H9 (cell line): ENCODE results near the gene LYVE1. TPM values are rescaled to one million over a fixed set of nuclear protein-coding genes. Genes with fewer than 3 reads are reported as not detected.

Experiments
- DNase-seq: peaks from one replicate; pipeline ENCODE4 v3.0.0-alpha.2; 2017
- H2AFZ ChIP-seq: one replicate; pipeline ENCODE4 v1.6.1; 2013; ENCODE audit warnings: mild to moderate bottlenecking, low read length, control low read depth, moderate library complexity
- H2AK5ac ChIP-seq: 2 replicates; pipeline ENCODE4 v1.6.1; 2013; ENCODE audit warnings: low read length, control low read depth, mixed read lengths; ENCODE audit not compliant: insufficient read length
- H2BK120ac ChIP-seq: one replicate; pipeline ENCODE4 v1.6.1; 2013; ENCODE audit warnings: low read depth, mild to moderate bottlenecking, low read length, control low read depth, inconsistent platforms; ENCODE audit not compliant: poor library complexity, severe bottlenecking
- H2BK12ac ChIP-seq: 2 replicates; pipeline ENCODE4 v1.6.1; 2013; ENCODE audit warnings: low read length, control low read depth, mixed read lengths, low read depth; ENCODE audit not compliant: insufficient read length
- H2BK15ac ChIP-seq: 2 replicates; pipeline ENCODE4 v1.6.1; 2013; ENCODE audit warnings: low read depth, low read length, control low read depth
- H2BK20ac ChIP-seq: one replicate; pipeline ENCODE4 v1.6.1; 2013; ENCODE audit warnings: low read depth, mild to moderate bottlenecking, low read length, control low read depth, inconsistent platforms; ENCODE audit not compliant: poor library complexity, severe bottlenecking
- H2BK5ac ChIP-seq: 2 replicates; pipeline ENCODE4 v1.6.1; 2013; ENCODE audit warnings: low read length, control low read depth, mixed read lengths; ENCODE audit not compliant: insufficient read length
- H3K14ac ChIP-seq: 2 replicates; pipeline ENCODE4 v1.6.1; 2013; ENCODE audit warnings: low read length, control low read depth; ENCODE audit not compliant: insufficient read depth
- H3K18ac ChIP-seq: 2 replicates; pipeline ENCODE4 v1.6.1; 2013; ENCODE audit warnings: low read depth, mild to moderate bottlenecking, mixed read lengths, low read length, control low read depth; ENCODE audit not compliant: insufficient read length
- H3K23ac ChIP-seq: 2 replicates; pipeline ENCODE4 v1.6.1; 2013; ENCODE audit warnings: low read length, control low read depth, mixed read lengths, low read depth; ENCODE audit not compliant: insufficient read length
- H3K23me2 ChIP-seq: 2 replicates; pipeline ENCODE4 v1.6.1; 2013; ENCODE audit warnings: low read depth, mild to moderate bottlenecking, mixed read lengths, low read length, control low read depth; ENCODE audit not compliant: insufficient read length, poor library complexity, severe bottlenecking
- H3K27ac ChIP-seq: 2 replicates; pipeline ENCODE4 v1.5.1; 2013; ENCODE audit warnings: low read length, control low read depth, mixed read lengths, low read depth; ENCODE audit not compliant: insufficient read length
- H3K27me3 ChIP-seq: 2 replicates; pipeline ENCODE4 v1.6.1; 2013; ENCODE audit warnings: low read length, control low read depth, inconsistent platforms; ENCODE audit not compliant: insufficient read depth
- H3K4ac ChIP-seq: 2 replicates; pipeline ENCODE4 v1.6.1; 2013; ENCODE audit warnings: low read depth, mild to moderate bottlenecking, control low read depth, inconsistent platforms, low read length, moderate library complexity
- H3K4me1 ChIP-seq: 2 replicates; pipeline ENCODE4 v1.6.1; 2013; ENCODE audit warnings: low read length, control low read depth, inconsistent platforms; ENCODE audit not compliant: insufficient read depth
- H3K4me2 ChIP-seq: 2 replicates; pipeline ENCODE4 v1.6.1; 2013; ENCODE audit warnings: low read length, control low read depth, mixed read lengths; ENCODE audit not compliant: insufficient read length, insufficient read depth
- H3K56ac ChIP-seq: 2 replicates; pipeline ENCODE4 v1.6.1; 2013; ENCODE audit warnings: low read depth, mild to moderate bottlenecking, mixed read lengths, low read length, control low read depth; ENCODE audit not compliant: insufficient read length
- H3K79me1 ChIP-seq: 2 replicates; pipeline ENCODE4 v1.6.1; 2013; ENCODE audit warnings: low read depth, mild to moderate bottlenecking, moderate library complexity, low read length, control low read depth, inconsistent platforms; ENCODE audit not compliant: insufficient read depth, poor library complexity, severe bottlenecking
- H3K79me2 ChIP-seq: 2 replicates; pipeline ENCODE4 v1.6.1; 2013; ENCODE audit warnings: low read length, control low read depth, inconsistent platforms; ENCODE audit not compliant: insufficient read depth
- H3K9ac ChIP-seq: 2 replicates; pipeline ENCODE4 v1.6.1; 2013; ENCODE audit warnings: low read length, control low read depth, mixed read lengths; ENCODE audit not compliant: insufficient read length; ENCODE audit errors: extremely low read depth
- H3K9me3 ChIP-seq: one replicate; pipeline ENCODE4 v1.6.1; 2013; ENCODE audit warnings: low read depth, low read length, inconsistent platforms; ENCODE audit not compliant: control insufficient read depth
- H3T11ph ChIP-seq: one replicate; pipeline ENCODE4 v1.6.1; 2013; ENCODE audit warnings: mild to moderate bottlenecking, low read length, control low read depth, inconsistent platforms
- H4K20me1 ChIP-seq: one replicate; pipeline ENCODE4 v1.6.1; 2013; ENCODE audit not compliant: control insufficient read depth, insufficient read length, insufficient read depth
- H4K5ac ChIP-seq: 2 replicates; pipeline ENCODE4 v1.6.1; 2013; ENCODE audit warnings: low read depth, mild to moderate bottlenecking, mixed read lengths, low read length, control low read depth; ENCODE audit not compliant: insufficient read length
- H4K8ac ChIP-seq: replicated peaks from 2 replicates; pipeline ENCODE4 v1.6.1; 2013; ENCODE audit warnings: low read length, control low read depth, mixed read lengths, low read depth; ENCODE audit not compliant: insufficient read length
- H4K91ac ChIP-seq: 2 replicates; pipeline ENCODE4 v1.6.1; 2013; ENCODE audit warnings: low read depth, mild to moderate bottlenecking, moderate library complexity, mixed read lengths, low read length, control low read depth; ENCODE audit not compliant: insufficient read length
- H3K27ac Mint-ChIP-seq, 3 experiments: 2 replicates in 2 of 3; 3 replicates in 1 of 3; pipeline ENCODE4 v1.8.0; 2020 to 2021; ENCODE audit warnings: mixed read lengths in 3 of 3, mild to moderate bottlenecking in 1 of 3, moderate library complexity in 1 of 3
- H3K27me3 Mint-ChIP-seq: 2 replicates; pipeline ENCODE4 v1.8.0; 2021; ENCODE audit warnings: low read depth, mild to moderate bottlenecking, moderate library complexity, mixed read lengths
- H3K36me3 Mint-ChIP-seq, 3 experiments: 2 replicates in 2 of 3; 3 replicates in 1 of 3; pipeline ENCODE4 v1.8.0; 2020 to 2021; ENCODE audit warnings: low read depth in 3 of 3, mixed read lengths in 3 of 3; ENCODE audit not compliant: insufficient read depth in 1 of 3
- H3K4me1 Mint-ChIP-seq, 2 experiments: 2 replicates each; pipeline ENCODE4 v1.8.0; 2020; ENCODE audit warnings: mixed read lengths in 2 of 2
- H3K4me3 Mint-ChIP-seq, 2 experiments: 2 replicates in 1 of 2; 3 replicates in 1 of 2; pipeline ENCODE4 v1.8.0; 2020 to 2021; ENCODE audit warnings: mild to moderate bottlenecking in 2 of 2, mixed read lengths in 2 of 2, moderate library complexity in 1 of 2
- H3K9me3 Mint-ChIP-seq, 2 experiments: 2 replicates in 1 of 2; 3 replicates in 1 of 2; pipeline ENCODE4 v1.8.0; 2020; ENCODE audit warnings: mild to moderate bottlenecking in 2 of 2, mixed read lengths in 2 of 2, moderate library complexity in 1 of 2
- CTCF ChIP-seq: fragments of 200-600 bp; sonication (generic); conservative IDR thresholded peaks from 3 replicates; pipeline ENCODE4 v1.8.0; 2021; ENCODE audit warnings: antibody characterized with exemption, mild to moderate bottlenecking
- WGBS: extraction: QIAGEN DNeasy Blood & Tissue Kit; methylation state at CpG from one replicate; pipeline ENCODE4 v1.1.7; 2013; ENCODE audit warnings: missing lambda C conversion rate, low lambda C conversion rate, mixed read lengths; ENCODE audit not compliant: insufficient read length; ENCODE audit errors: extremely low coverage; 5-methylcytosine and 5-hydroxymethylcytosine counted together
- total RNA-seq: library from RNA; stranded (reverse); gene quantifications from 2 replicates; pipeline ENCODE4 v1.2.1, GENCODE V29; 2021

The LYVE1 gene
- total RNA-seq, 1 experiment from 2014 or later: not detected

DNA sequence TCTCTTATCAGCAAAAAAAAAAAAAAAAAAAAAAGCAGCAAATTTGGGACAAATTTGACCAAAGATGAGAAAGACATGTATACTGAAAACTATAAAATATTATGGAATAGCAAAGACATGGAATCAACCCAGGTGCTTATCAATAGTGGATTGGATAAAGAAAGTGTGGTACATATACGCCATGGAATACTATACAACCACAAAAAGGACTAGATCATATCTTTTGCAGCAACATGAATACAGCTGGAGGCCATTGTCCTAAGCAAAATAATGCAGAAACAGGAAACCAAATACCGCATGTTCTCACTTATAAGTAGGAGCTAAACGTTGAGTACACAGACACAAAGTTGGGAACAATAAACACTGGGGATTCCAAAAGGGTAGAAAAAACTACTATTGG is 25.7 kb downstream of the LYVE1 start:
- WGBS: no CpG with 5 or more reads among the region's 3 CpGs
- Histone ChIP-seq H3K79me1 (no peaks in the 10 kb centered on the region), H3K4ac (no peak overlapping the region)

More for the DNA sequence above, 25.7 kb downstream of the LYVE1 start:
- H3K4me3 Mint-ChIP-seq: no peak overlapping the region
- Histone ChIP-seq H3K27ac (no peak overlapping the region), H3K9me3 (no peaks in the 10 kb centered on the region), H3K18ac (no peak overlapping the region), H3K79me2 (no peaks in the 10 kb centered on the region), H4K8ac (no peak overlapping the region), H2BK20ac (no peak overlapping the region), H3K27me3 (no peaks in the 10 kb centered on the region), H3K56ac (no peak overlapping the region), H3K9ac (no peak overlapping the region), H2BK5ac (no peak overlapping the region), H2BK15ac (no peak overlapping the region), H4K5ac (no peak overlapping the region), H3K14ac (no peak overlapping the region), H2BK120ac (no peak overlapping the region), H2AK5ac (no peak overlapping the region), H2BK12ac (no peak overlapping the region), H2AFZ (no peak overlapping the region), H3K4me2 (no peak overlapping the region), H4K20me1 (no peaks in the 10 kb centered on the region), H4K91ac (no peak overlapping the region), H3K23ac (no peak overlapping the region), H3K4me1 (0 out of 2 replicates have a peak, but pooled peaks cover 2% of the 10 kb centered on the region), H3K23me2 (peaks cover 6% of the 10 kb centered on the region), H3T11ph (no peak overlapping the region)
- peaks cover 11 to 12% of the 10 kb centered on the region in 2 experiments for H3K4me1 Mint-ChIP-seq
- no peak for DNase-seq
- H3K36me3 Mint-ChIP-seq: no peaks in the 10 kb centered on the region
- TF ChIP-seq CTCF: no peak
- no peaks in the 10 kb centered on the region; a peak in 1 of 5 replicates for H3K9me3 Mint-ChIP-seq
- no peak overlapping the region for H3K27ac Mint-ChIP-seq
- peaks cover 7% of the 10 kb centered on the region; the same call in 1 of the 2 replicates for H3K27me3 Mint-ChIP-seq
